NCI-H2107 treated with DMSO at 0.1 percent for 48 hours (cell line): ENCODE data around the gene HSD11B2.

Experiments
- DNase-seq: peaks from one replicate; lab custom pipeline; 2025; ENCODE audit not compliant: unreplicated experiment; lab: John Stamatoyannopoulos, UW

The HSD11B2 gene

GRCh38 chr16:67396159-67397035 is 34.5 kb upstream of the HSD11B2 start:
- peak; percentile 90 for DNase-seq

- no peak for DNase-seq
Observed at GRCh38 chr16:67397036-67397801, 33.7 kb upstream of the HSD11B2 start.

GRCh38 chr16:67397812-67398545 is 32.9 kb upstream of the HSD11B2 start:
- DNase-seq: peak; percentile 31

GRCh38 chr16:67398546-67399217 is 32.2 kb upstream of the HSD11B2 start:
- DNase-seq: no peak

- no peak for DNase-seq
Observed at GRCh38 chr16:67399218-67399733, 31.6 kb upstream of the HSD11B2 start.

- peak; percentile 81 for DNase-seq
Observed at GRCh38 chr16:67399749-67400704, 30.9 kb upstream of the HSD11B2 start.

- no peak for DNase-seq
Observed at GRCh38 chr16:67400901-67401300, 30.0 kb upstream of the HSD11B2 start.

- DNase-seq: no peak
Observed at GRCh38 chr16:67403976-67404555, 26.9 kb upstream of the HSD11B2 start.

GRCh38 chr16:67404740-67405226 is 26.1 kb upstream of the HSD11B2 start:
- DNase-seq: no peak

GRCh38 chr16:67405336-67405735 is 25.6 kb upstream of the HSD11B2 start:
- DNase-seq: no peak

- no peak for DNase-seq
Observed at GRCh38 chr16:67406111-67406971, 24.6 kb upstream of the HSD11B2 start.

- DNase-seq: no peak
Observed at GRCh38 chr16:67407176-67407787, 23.6 kb upstream of the HSD11B2 start.

GRCh38 chr16:67407788-67408452 is 23.0 kb upstream of the HSD11B2 start:
- no peak for DNase-seq

- DNase-seq: no peak
Observed at GRCh38 chr16:67409631-67410030, 21.3 kb upstream of the HSD11B2 start.

GRCh38 chr16:67411339-67411738 is 19.6 kb upstream of the HSD11B2 start:
- DNase-seq: no peak

- DNase-seq: no peak
Observed at GRCh38 chr16:67412294-67412693, 18.6 kb upstream of the HSD11B2 start.
